Sigmoid colon (tissue), 4 donors: Measurements from ENCODE around the gene RNF151.
"Not testable (repeated sequence)": the region's sequence is repeated elsewhere in the genome, so short reads cannot be mapped to it uniquely, and the experiment has no call there.

Experiments used
- POLR2A ChIP-seq, 2 donors: fragments of 450-650 bp; IDR thresholded peaks; one replicate each; pipeline ENCODE4 v1.6.1; 2016; ENCODE audit warnings: antibody characterized with exemption in 2 of 2, mild to moderate bottlenecking in 2 of 2, moderate library complexity in 2 of 2
- POLR2AphosphoS5 ChIP-seq, 4 donors: sonication (generic); formaldehyde crosslinking; IDR thresholded peaks; one replicate each; pipeline ENCODE4 v1.6.1; 2017; ENCODE audit warnings: antibody characterized with exemption in 4 of 4
- TF ChIP-seq, protein P1 (sequence below), 4 experiments: fragments of 450-650 bp in 3 of 4; fragments of 200-600 bp in 1 of 4; IDR thresholded peaks; one replicate each; pipeline ENCODE4 v1.5.1; 2016 to 2019; ENCODE audit warnings: antibody characterized with exemption in 4 of 4, mild to moderate bottlenecking in 3 of 4, moderate library complexity in 2 of 4

- TF ChIP-seq POLR2AphosphoS5, POLR2A (IDR thresholded peaks at IDR 0.05): not testable (repeated sequence)
- TF ChIP-seq, protein P1, sequence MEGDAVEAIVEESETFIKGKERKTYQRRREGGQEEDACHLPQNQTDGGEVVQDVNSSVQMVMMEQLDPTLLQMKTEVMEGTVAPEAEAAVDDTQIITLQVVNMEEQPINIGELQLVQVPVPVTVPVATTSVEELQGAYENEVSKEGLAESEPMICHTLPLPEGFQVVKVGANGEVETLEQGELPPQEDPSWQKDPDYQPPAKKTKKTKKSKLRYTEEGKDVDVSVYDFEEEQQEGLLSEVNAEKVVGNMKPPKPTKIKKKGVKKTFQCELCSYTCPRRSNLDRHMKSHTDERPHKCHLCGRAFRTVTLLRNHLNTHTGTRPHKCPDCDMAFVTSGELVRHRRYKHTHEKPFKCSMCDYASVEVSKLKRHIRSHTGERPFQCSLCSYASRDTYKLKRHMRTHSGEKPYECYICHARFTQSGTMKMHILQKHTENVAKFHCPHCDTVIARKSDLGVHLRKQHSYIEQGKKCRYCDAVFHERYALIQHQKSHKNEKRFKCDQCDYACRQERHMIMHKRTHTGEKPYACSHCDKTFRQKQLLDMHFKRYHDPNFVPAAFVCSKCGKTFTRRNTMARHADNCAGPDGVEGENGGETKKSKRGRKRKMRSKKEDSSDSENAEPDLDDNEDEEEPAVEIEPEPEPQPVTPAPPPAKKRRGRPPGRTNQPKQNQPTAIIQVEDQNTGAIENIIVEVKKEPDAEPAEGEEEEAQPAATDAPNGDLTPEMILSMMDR (IDR thresholded peaks at IDR 0.05) = not testable (repeated sequence)
Measured at GRCh38 chr16:1957434-1958142, 9.1 kb upstream of the RNF151 start.
